ENCODE results near the gene PIP4K2B. TPM values are rescaled to one million over a fixed set of nuclear protein-coding genes. Genes with fewer than 3 reads are reported as not detected.
"Not testable (repeated sequence)": the region's sequence is repeated elsewhere in the genome, so short reads cannot be mapped to it uniquely, and the experiment has no call there.

PIP4K2B gene
- total and polyA plus RNA-seq, 2 of the 8 experiments (the other 6 are each of a cell fraction or from before 2014, with no cell fraction given): 21.5 to 57.8 TPM

DNA sequence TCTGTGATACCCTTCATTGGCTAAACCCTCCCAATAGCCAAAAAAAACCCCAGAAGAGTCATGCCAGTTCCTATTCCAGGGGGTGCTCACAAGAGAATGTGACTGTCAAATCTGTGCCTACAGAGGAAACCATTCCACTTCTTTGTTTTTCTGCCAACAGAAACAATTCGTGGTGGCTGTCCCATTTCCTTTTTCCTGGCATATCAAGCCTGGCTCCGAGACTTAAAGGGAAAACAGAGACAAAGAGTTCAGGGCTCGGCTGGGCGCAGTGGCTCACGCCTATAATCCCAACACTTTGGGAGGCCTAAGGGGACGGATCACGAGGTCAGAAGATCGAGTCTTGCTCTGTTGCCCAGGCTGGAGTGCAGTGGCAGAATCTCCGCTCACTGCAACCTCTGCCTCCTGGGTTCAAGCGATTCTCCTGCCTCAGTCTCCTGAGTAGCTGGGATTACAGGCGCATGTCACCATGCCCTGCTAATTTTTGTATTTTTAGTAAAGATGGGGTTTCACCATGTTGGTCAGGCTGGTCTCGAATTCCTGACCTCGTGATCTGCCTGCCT is 9.1 kb downstream of the PIP4K2B start:
- H2BK15ac ChIP-seq (ENCODE audit: low read length); H3K18ac ChIP-seq (ENCODE audit: extremely low read depth, low read length); H3K14ac ChIP-seq (ENCODE audit: insufficient read length); H3K4me2 ChIP-seq (ENCODE audit: insufficient read depth in 1 of 2, low read depth in 2 of 2, low read length in 2 of 2); H2BK5ac ChIP-seq (ENCODE audit: low read depth, low read length); H4K5ac ChIP-seq (ENCODE audit: insufficient read length, low read depth, low read length); H2BK120ac ChIP-seq (replicated peaks; ENCODE audit: low read depth, low read length); H2AFZ ChIP-seq (ENCODE audit: low read length); H3K4me3 ChIP-seq (ENCODE audit: extremely low read depth in 1 of 4, insufficient read depth in 2 of 4, low read depth in 3 of 4, low read length in 4 of 4); H2BK20ac ChIP-seq (ENCODE audit: low read length); H3K4me1 ChIP-seq (replicated peaks in 1 of 4; ENCODE audit: control insufficient read depth in 3 of 4, insufficient read depth in 4 of 4, low read length in 3 of 4); H3K27me3 ChIP-seq (replicated peaks in 1 of 4; ENCODE audit: control insufficient read depth in 3 of 4, extremely low read depth in 1 of 4, insufficient read depth in 3 of 4, low read length in 3 of 4); H3K56ac ChIP-seq (replicated peaks; ENCODE audit: insufficient read length, low read depth, low read length); H4K91ac ChIP-seq (replicated peaks; ENCODE audit: insufficient read length, low read length); H2AK5ac ChIP-seq (ENCODE audit: low read depth, low read length); H3K9ac ChIP-seq (replicated peaks in 1 of 4; ENCODE audit: extremely low read depth in 1 of 4, low read depth in 3 of 4, low read length in 3 of 4); H3K23me2 ChIP-seq (ENCODE audit: low read depth, low read length); H4K8ac ChIP-seq (ENCODE audit: extremely low read depth, insufficient read depth, low read length); H3K9me3 ChIP-seq (ENCODE audit: insufficient read depth in 2 of 2, low read depth in 1 of 2, low read length in 1 of 2); H2BK12ac ChIP-seq (ENCODE audit: low read depth, low read length); H3K23ac ChIP-seq (ENCODE audit: insufficient read length); DNase-seq (ENCODE audit: low read depth in 1 of 2, low spot score in 2 of 2); FAIRE-seq; H3K4ac ChIP-seq (replicated peaks; ENCODE audit: insufficient read length, low read depth, low read length); H3K27ac ChIP-seq (ENCODE audit: low read depth, low read length); H3K79me1 ChIP-seq (ENCODE audit: low read depth, low read length): not testable (repeated sequence)
- CTCF ChIA-PET (ENCODE audit: partially characterized antibody): interaction anchor here (1.3 to 1.7 kb wide), 3 partner anchors 26 to 37 kb away, joined by 3 to 5 read pairs (median 3); no protein-coding TSS in a partner anchor
- Histone ChIP-seq H3K36me3 (ENCODE audit: control insufficient read depth in 2 of 4, insufficient read depth in 4 of 4, low read length in 3 of 4) (peaks cover 4 to 16% (median 15%) of the 10 kb centered on the region in 4 experiments; a peak in 7 of 8 replicates), H3K79me2 (ENCODE audit: control insufficient read depth in 1 of 2, insufficient read depth in 2 of 2, low read length in 2 of 2) (peaks cover 0 to 26% of the 10 kb centered on the region in 2 experiments; a peak in 2 of 4 replicates), H4K20me1 (replicated peaks in 1 of 2; ENCODE audit: control insufficient read depth in 1 of 2, insufficient read depth in 2 of 2, low read length in 2 of 2) (peaks cover 0 to 12% of the 10 kb centered on the region in 2 experiments)
- POLR2A ChIA-PET (ENCODE audit: partially characterized antibody): interaction anchor here (1.2 to 1.9 kb wide), 2 partner anchors 10 to 20 kb away, joined by 4 to 6 read pairs; no protein-coding TSS in a partner anchor
- WGBS, 2 experiments (ENCODE audit: extremely low coverage in 1 of 2, insufficient coverage in 1 of 2, insufficient read length in 1 of 2, insufficient replicate concordance in 2 of 2, low coverage in 1 of 2, low lambda C conversion rate in 2 of 2, missing lambda C conversion rate in 1 of 2): 93% methylated on average over 13 of the region's 13 CpGs; no CpG with 5 or more reads in 1 of the 2 experiments

Data from H1 (cell line).